Neural progenitor cell (in vitro differentiated cells): ENCODE data around the gene KIF26B. TPM values are rescaled to one million over a fixed set of nuclear protein-coding genes. Genes with fewer than 3 reads are reported as not detected.

Experiments
- DNase-seq: peaks from one replicate; pipeline ENCODE4 v3.0.0-alpha.2; 2016; ENCODE audit warnings: low spot score
- H2AFZ ChIP-seq: fragments of 200-600 bp; sonication (generic); replicated peaks from 2 replicates; pipeline ENCODE4 v1.6.1; 2016; ENCODE audit warnings: antibody characterized with exemption
- H3F3A ChIP-seq: fragments of 200-600 bp; sonication (generic); 2 replicates; pipeline ENCODE4 v1.6.1; 2016; ENCODE audit warnings: antibody characterized with exemption, low read depth
- H3K27ac ChIP-seq: fragments of 200-600 bp; sonication (generic); 2 replicates; pipeline ENCODE4 v1.5.1; 2016; ENCODE audit warnings: mild to moderate bottlenecking
- H3K27me3 ChIP-seq: fragments of 200-600 bp; sonication (generic); 2 replicates; pipeline ENCODE4 v1.6.1; 2016; ENCODE audit warnings: mild to moderate bottlenecking, moderate library complexity
- H3K36me3 ChIP-seq: fragments of 200-600 bp; sonication (generic); 2 replicates; pipeline ENCODE4 v1.5.1; 2016
- H3K4me1 ChIP-seq: fragments of 200-600 bp; sonication (generic); 2 replicates; pipeline ENCODE4 v1.6.1; 2016; ENCODE audit warnings: mixed run types
- H3K4me2 ChIP-seq: fragments of 200-600 bp; sonication (generic); 2 replicates; pipeline ENCODE4 v1.6.1; 2016
- H3K4me3 ChIP-seq: fragments of 200-600 bp; sonication (generic); 2 replicates; pipeline ENCODE4 v1.5.1; 2016
- H3K79me2 ChIP-seq: fragments of 200-600 bp; sonication (generic); 2 replicates; pipeline ENCODE4 v1.6.1; 2016; ENCODE audit warnings: low read depth
- H3K9ac ChIP-seq: fragments of 200-600 bp; sonication (generic); 2 replicates; pipeline ENCODE4 v1.6.1; 2016
- H3K9me3 ChIP-seq: fragments of 200-600 bp; sonication (generic); 2 replicates; pipeline ENCODE4 v1.5.1; 2016; ENCODE audit warnings: low read depth
- H4K20me1 ChIP-seq: fragments of 200-600 bp; sonication (generic); 2 replicates; pipeline ENCODE4 v1.6.1; 2016; ENCODE audit warnings: low read depth
- H3K27ac Mint-ChIP-seq: 3 replicates; pipeline ENCODE4 v1.8.0; 2021; ENCODE audit warnings: mixed read lengths
- H3K27me3 Mint-ChIP-seq: 2 replicates; pipeline ENCODE4 v1.8.0; 2022; ENCODE audit warnings: low read depth, mild to moderate bottlenecking, inconsistent platforms, moderate library complexity, mixed read lengths; ENCODE audit not compliant: insufficient read depth
- H3K36me3 Mint-ChIP-seq: 3 replicates; pipeline ENCODE4 v1.8.0; 2021; ENCODE audit warnings: mixed read lengths
- H3K4me1 Mint-ChIP-seq: 3 replicates; pipeline ENCODE4 v1.8.0; 2021; ENCODE audit warnings: mixed read lengths
- H3K4me3 Mint-ChIP-seq: 3 replicates; pipeline ENCODE4 v1.8.0; 2021; ENCODE audit warnings: mild to moderate bottlenecking, moderate library complexity, mixed read lengths
- H3K9me3 Mint-ChIP-seq: 3 replicates; pipeline ENCODE4 v1.8.0; 2020; ENCODE audit warnings: mixed read lengths
- EZH2 ChIP-seq: fragments of 200-600 bp; sonication (generic); IDR thresholded peaks from 2 replicates; pipeline ENCODE4 v1.6.1; 2017; ENCODE audit warnings: antibody characterized with exemption, mild to moderate bottlenecking, moderate library complexity
- EZH2phosphoT487 ChIP-seq: fragments of 200-600 bp; sonication (generic); IDR thresholded peaks from 2 replicates; pipeline ENCODE4 v1.6.1; 2017; ENCODE audit warnings: antibody characterized with exemption
- total RNA-seq: library from RNA; depleted of rRNA; stranded (reverse); fragments of >200 nt; gene quantifications from 2 replicates; pipeline ENCODE4 v1.2.3, GENCODE V29; 2015; ENCODE audit warnings: low replicate concordance
- TF ChIP-seq, protein P1 (sequence below): fragments of 200-600 bp; sonication (generic); IDR thresholded peaks from 2 replicates; pipeline ENCODE4 v1.5.1; 2017; ENCODE audit warnings: antibody characterized with exemption, mild to moderate bottlenecking

KIF26B gene
- total RNA-seq, 1 donor from 2014 or later, result 0.47 TPM

DNA sequence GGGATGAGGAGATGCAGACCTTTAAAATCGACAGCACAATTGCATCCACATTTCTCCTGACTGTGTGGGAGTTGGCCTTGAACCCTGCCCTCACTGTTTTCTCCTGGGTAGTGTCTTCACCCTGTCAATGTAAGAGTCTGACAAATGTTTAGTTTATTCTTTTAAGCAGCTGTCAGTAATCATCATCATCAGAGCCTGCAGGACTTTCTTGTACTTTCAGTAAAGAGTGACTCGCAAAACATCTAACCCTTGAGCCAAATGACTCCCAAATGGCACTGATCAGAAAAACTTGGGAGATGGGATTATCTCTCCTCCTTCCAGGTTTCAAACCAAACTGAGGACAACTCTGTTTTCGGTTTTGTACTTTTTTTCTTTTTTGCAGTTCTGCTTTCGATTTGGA lies 460.2 kb downstream of the KIF26B start:
- H3K4me3 Mint-ChIP-seq, result no peak overlapping the region
- H3K4me2 ChIP-seq, result no peak overlapping the region
- TF ChIP-seq EZH2 (no peak), EZH2phosphoT487 (no peak)
- TF ChIP-seq, protein P1, sequence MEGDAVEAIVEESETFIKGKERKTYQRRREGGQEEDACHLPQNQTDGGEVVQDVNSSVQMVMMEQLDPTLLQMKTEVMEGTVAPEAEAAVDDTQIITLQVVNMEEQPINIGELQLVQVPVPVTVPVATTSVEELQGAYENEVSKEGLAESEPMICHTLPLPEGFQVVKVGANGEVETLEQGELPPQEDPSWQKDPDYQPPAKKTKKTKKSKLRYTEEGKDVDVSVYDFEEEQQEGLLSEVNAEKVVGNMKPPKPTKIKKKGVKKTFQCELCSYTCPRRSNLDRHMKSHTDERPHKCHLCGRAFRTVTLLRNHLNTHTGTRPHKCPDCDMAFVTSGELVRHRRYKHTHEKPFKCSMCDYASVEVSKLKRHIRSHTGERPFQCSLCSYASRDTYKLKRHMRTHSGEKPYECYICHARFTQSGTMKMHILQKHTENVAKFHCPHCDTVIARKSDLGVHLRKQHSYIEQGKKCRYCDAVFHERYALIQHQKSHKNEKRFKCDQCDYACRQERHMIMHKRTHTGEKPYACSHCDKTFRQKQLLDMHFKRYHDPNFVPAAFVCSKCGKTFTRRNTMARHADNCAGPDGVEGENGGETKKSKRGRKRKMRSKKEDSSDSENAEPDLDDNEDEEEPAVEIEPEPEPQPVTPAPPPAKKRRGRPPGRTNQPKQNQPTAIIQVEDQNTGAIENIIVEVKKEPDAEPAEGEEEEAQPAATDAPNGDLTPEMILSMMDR, result no peak

DNA sequence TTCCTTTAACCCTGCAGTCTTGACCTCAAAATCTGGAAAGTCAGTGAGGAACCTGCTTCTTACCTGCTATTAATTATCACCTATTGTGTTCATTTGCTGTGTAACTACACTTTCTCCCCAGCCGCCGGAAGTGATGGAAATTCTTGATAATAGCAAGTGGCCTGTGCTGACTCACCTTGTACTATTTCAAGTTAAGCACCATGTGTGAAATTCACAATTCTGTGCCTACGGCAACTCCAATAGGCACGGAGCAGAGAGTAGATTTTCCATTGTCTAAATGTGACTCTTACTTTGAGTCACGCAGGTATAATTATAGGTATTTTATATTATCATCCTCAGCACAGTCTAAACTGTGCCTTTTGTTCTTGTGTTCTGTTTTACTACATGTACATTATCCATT lies 466.8 kb downstream of the KIF26B start:
- H3K9me3 Mint-ChIP-seq, result no peaks in the 10 kb centered on the region
- Histone ChIP-seq H3F3A (no peaks in the 10 kb centered on the region), H4K20me1 (no peaks in the 10 kb centered on the region), H3K36me3 (no peaks in the 10 kb centered on the region), H2AFZ (no peak overlapping the region), H3K79me2 (no peaks in the 10 kb centered on the region), H3K9me3 (no peaks in the 10 kb centered on the region), H3K4me3 (no peak overlapping the region), H3K4me1 (no peaks in the 10 kb centered on the region), H3K9ac (no peak overlapping the region), H3K4me2 (no peak overlapping the region), H3K27me3 (no peaks in the 10 kb centered on the region), H3K27ac (no peak overlapping the region)
- H3K4me1 Mint-ChIP-seq, result no peaks in the 10 kb centered on the region
- TF ChIP-seq, protein P1, result no peak
- TF ChIP-seq EZH2 (no peak), EZH2phosphoT487 (no peak)
- H3K27ac Mint-ChIP-seq, result no peak overlapping the region
- DNase-seq, result no peak
- no peaks in the 10 kb centered on the region for H3K36me3 Mint-ChIP-seq
- no peak overlapping the region for H3K4me3 Mint-ChIP-seq
- no peaks in the 10 kb centered on the region for H3K27me3 Mint-ChIP-seq

More for the DNA sequence above, 460.2 kb downstream of the KIF26B start:
- Histone ChIP-seq H3K27me3 (no peaks in the 10 kb centered on the region), H3K4me1 (peaks cover 9% of the 10 kb centered on the region), H3K4me3 (no peak overlapping the region), H3K9me3 (no peaks in the 10 kb centered on the region), H3K9ac (no peak overlapping the region), H3K36me3 (no peaks in the 10 kb centered on the region), H4K20me1 (no peaks in the 10 kb centered on the region), H3K27ac (no peak overlapping the region), H3K79me2 (no peaks in the 10 kb centered on the region), H2AFZ (no peak overlapping the region), H3F3A (no peaks in the 10 kb centered on the region)
- Mint-ChIP-seq H3K9me3 (peaks cover 3% of the 10 kb centered on the region), H3K27me3 (no peaks in the 10 kb centered on the region), H3K27ac (no peak overlapping the region), H3K36me3 (peaks cover 6% of the 10 kb centered on the region), H3K4me1 (peaks cover 9% of the 10 kb centered on the region)
- DNase-seq, result no peak

DNA sequence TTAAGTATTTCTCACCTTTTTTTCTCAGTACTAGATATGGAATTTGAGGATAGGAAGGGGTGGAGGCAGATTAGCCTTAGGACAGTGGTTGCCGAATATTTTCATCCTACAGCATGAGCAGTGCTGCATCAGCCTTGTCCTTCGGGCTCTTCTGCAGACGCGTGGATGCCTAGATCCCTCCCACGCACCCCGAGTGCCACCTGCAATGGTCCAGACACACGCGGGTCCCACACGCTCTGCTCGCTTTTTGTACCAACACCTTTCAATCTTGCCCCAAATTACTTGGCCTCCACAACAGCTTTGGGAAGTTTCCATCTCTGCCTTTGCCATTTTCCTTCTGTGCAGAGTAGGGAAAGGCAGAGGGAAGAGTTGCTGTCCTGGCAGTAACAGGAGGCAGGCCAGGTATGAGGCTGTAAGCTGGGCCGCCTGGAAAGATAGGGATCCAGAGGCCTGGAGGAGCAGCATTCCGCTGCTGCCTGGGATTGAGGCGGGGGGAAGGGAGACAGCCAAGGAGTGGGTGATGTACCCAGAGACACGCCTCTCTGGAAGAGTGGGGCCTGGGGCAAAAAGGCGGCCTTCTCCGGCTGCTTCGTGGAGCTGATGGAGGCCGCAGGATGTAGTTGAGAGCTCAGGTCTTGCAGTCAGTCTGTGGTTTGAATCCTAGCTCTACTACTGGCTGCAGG lies 467.7 kb downstream of the KIF26B start:
- Histone ChIP-seq H3K27me3 (no peaks in the 10 kb centered on the region), H3K79me2 (no peaks in the 10 kb centered on the region), H3K36me3 (no peaks in the 10 kb centered on the region), H3K4me2 (no peak overlapping the region), H3F3A (no peaks in the 10 kb centered on the region), H3K9me3 (no peaks in the 10 kb centered on the region), H3K27ac (no peak overlapping the region), H3K4me3 (no peak overlapping the region), H2AFZ (peak overlapping the region; percentile 93), H3K9ac (no peak overlapping the region), H3K4me1 (no peaks in the 10 kb centered on the region), H4K20me1 (no peaks in the 10 kb centered on the region)
- Mint-ChIP-seq H3K9me3 (no peaks in the 10 kb centered on the region), H3K36me3 (no peaks in the 10 kb centered on the region), H3K4me3 (no peak overlapping the region), H3K4me1 (no peaks in the 10 kb centered on the region), H3K27ac (no peak overlapping the region), H3K27me3 (no peaks in the 10 kb centered on the region)
- DNase-seq, result no peak
- TF ChIP-seq, protein P1, result no peak
- TF ChIP-seq EZH2 (no peak), EZH2phosphoT487 (no peak)
